Aorta (tissue), 5 donors: ENCODE data around the gene TRMT10A. TPM values are rescaled to one million over a fixed set of nuclear protein-coding genes. Genes with fewer than 3 reads are reported as not detected.

Experiments used
- ATAC-seq: fragments of 200-7000 bp; cut with Tn5 transposase; one replicate; pipeline ENCODE4 v1.9.1; 2022; ENCODE audit warnings: moderate library complexity; ENCODE audit not compliant: low FRiP score
- DNase-seq, 2 donors: peaks; one replicate each; pipeline ENCODE4 v3.0.0-alpha.2; 2020
- H3K27ac ChIP-seq, 2 donors: one replicate each; pipeline ENCODE4 v1.5.1; 2013; ENCODE audit warnings: low read length in 2 of 2, mild to moderate bottlenecking in 2 of 2, moderate library complexity in 2 of 2, control low read depth in 1 of 2, inconsistent platforms in 1 of 2, low read depth in 1 of 2
- H3K27me3 ChIP-seq, 2 donors: one replicate each; pipeline ENCODE4 v1.6.1; 2013; ENCODE audit warnings: control low read depth in 1 of 2, low read length in 1 of 2, mild to moderate bottlenecking in 1 of 2, moderate library complexity in 1 of 2; ENCODE audit not compliant: insufficient read depth in 2 of 2, control insufficient read depth in 1 of 2
- H3K36me3 ChIP-seq, 2 donors: one replicate each; pipeline ENCODE4 v1.6.1; 2013; ENCODE audit warnings: control low read depth in 1 of 2, low read length in 1 of 2, mild to moderate bottlenecking in 1 of 2; ENCODE audit not compliant: insufficient read depth in 2 of 2, control insufficient read depth in 1 of 2
- H3K4me1 ChIP-seq, 2 donors: one replicate each; pipeline ENCODE4 v1.6.1; 2013; ENCODE audit warnings: low read length in 2 of 2, control low read depth in 1 of 2, mild to moderate bottlenecking in 1 of 2, moderate library complexity in 1 of 2; ENCODE audit not compliant: insufficient read depth in 2 of 2, control insufficient read depth in 1 of 2
- H3K4me3 ChIP-seq, 2 donors: one replicate each; pipeline ENCODE4 v1.5.1; 2013; ENCODE audit warnings: low read length in 2 of 2, control low read depth in 1 of 2, mild to moderate bottlenecking in 1 of 2
- H3K9me3 ChIP-seq: one replicate; pipeline ENCODE4 v1.6.1; 2013; ENCODE audit warnings: mild to moderate bottlenecking, low read length; ENCODE audit not compliant: control insufficient read depth
- WGBS, 2 donors: extraction: QIAGEN DNeasy Blood & Tissue Kit; methylation state at CpG; one replicate each; pipeline ENCODE4 v1.1.7; 2013; 5-methylcytosine and 5-hydroxymethylcytosine counted together
- intact Hi-C, 2 donors: fragments of 100-400 bp; cut with DNase I; formaldehyde crosslinking; loops; one replicate each; pipeline versions ENCODE4 v1.14.2 to v1.15.0; 2022
- polyA plus RNA-seq, 2 donors: library from polyadenylated mRNA; stranded (reverse); fragments of 200-250 nt; gene quantifications; one replicate each; pipeline ENCODE4 v1.2.3, GENCODE V29; 2013
- total RNA-seq, 2 donors: library from RNA; stranded (reverse); fragmentation: NEBNext Ultra II Directional; extraction: Animal tissue kit (Norgen Biotek cat#: 25700); gene quantifications; one replicate each; pipeline ENCODE4 v1.2.1, GENCODE V29; 2021
- donor health status: healthy with polysubstance abuse.
- donor health status: Bipolar disorder and iron deficiency.
- donor health status: DM: no; HTN: no; CAD: no.
- donor health status: DM: no; HTN: no; CAD: no.
- donor health status: DM: yes; HTN: yes; CAD: no.

Gene TRMT10A
- total and polyA plus RNA-seq, 4 donors, result 1.1 to 4.6 (median 3.5) TPM

GRCh38 chr4:99591757-99592156 lies 27.9 kb upstream of the TRMT10A start:
- H3K4me1 ChIP-seq, result no peaks in the 10 kb centered on the region
- DNase-seq (no peak), ATAC-seq (no peak)
- no peak overlapping the region for H3K4me3 ChIP-seq
- H3K27me3 ChIP-seq, result no peaks in the 10 kb centered on the region
- WGBS, 2 donors, result 84 to 85% methylated on average over 3 of the region's 3 CpGs
- intact Hi-C loops, result no loop called here
- H3K9me3 ChIP-seq, result no peaks in the 10 kb centered on the region
- H3K36me3 ChIP-seq, result no peaks in the 10 kb centered on the region
- H3K27ac ChIP-seq, result no peak overlapping the region

- Histone ChIP-seq H3K36me3 (no peaks in the 10 kb centered on the region), H3K4me3 (no peak overlapping the region), H3K9me3 (no peaks in the 10 kb centered on the region), H3K27me3 (no peaks in the 10 kb centered on the region), H3K27ac (peak overlapping the region in 1 of 2 donors; percentile 28), H3K4me1 (no peaks in the 10 kb centered on the region)
- intact Hi-C loops, result no loop called here
- DNase-seq (no peak), ATAC-seq (no peak)
- WGBS, 2 donors, result 3 to 5% methylated on average over 1 of the region's 1 CpG
Measured at GRCh38 chr4:99587803-99588202, 24.0 kb upstream of the TRMT10A start.

- peak overlapping the region in 1 of 2 donors; percentile 28 for H3K27ac ChIP-seq
- intact Hi-C loops, result no loop called here
- no peaks in the 10 kb centered on the region for H3K9me3 ChIP-seq
Measured at GRCh38 chr4:99587309-99587708, 23.5 kb upstream of the TRMT10A start.

GRCh38 chr4:99586797-99587196 lies 23.0 kb upstream of the TRMT10A start:
- Histone ChIP-seq H3K4me1 (no peaks in the 10 kb centered on the region), H3K36me3 (no peaks in the 10 kb centered on the region), H3K27ac (peak overlapping the region in 1 of 2 donors; percentile 28), H3K4me3 (no peak overlapping the region), H3K9me3 (no peaks in the 10 kb centered on the region), H3K27me3 (no peaks in the 10 kb centered on the region)
- 63% methylated on average over 1 of the region's 1 CpG for WGBS, 2 donors
- ATAC-seq (no peak), DNase-seq (no peak)
- intact Hi-C loops, result no loop called here

More at GRCh38 chr4:99587309-99587708, 23.5 kb upstream of the TRMT10A start:
- no peaks in the 10 kb centered on the region for H3K4me1 ChIP-seq
- DNase-seq (no peak), ATAC-seq (no peak)
- no peak overlapping the region for H3K4me3 ChIP-seq
- H3K27me3 ChIP-seq, result no peaks in the 10 kb centered on the region
- no peaks in the 10 kb centered on the region for H3K36me3 ChIP-seq

- H3K9me3 ChIP-seq, result no peaks in the 10 kb centered on the region
- H3K4me1 ChIP-seq, result no peaks in the 10 kb centered on the region
- DNase-seq (no peak), ATAC-seq (no peak)
- H3K36me3 ChIP-seq, result no peaks in the 10 kb centered on the region
- no peaks in the 10 kb centered on the region for H3K27me3 ChIP-seq
- H3K4me3 ChIP-seq, result no peak overlapping the region
- 65 to 79% methylated on average over 2 of the region's 2 CpGs for WGBS, 2 donors
- no peak overlapping the region for H3K27ac ChIP-seq
- intact Hi-C loops, result no loop called here
Measured at GRCh38 chr4:99586322-99586721, 22.5 kb upstream of the TRMT10A start.

- ATAC-seq, result no peak
- Histone ChIP-seq H3K4me3 (no peak overlapping the region), H3K36me3 (no peaks in the 10 kb centered on the region), H3K4me1 (no peaks in the 10 kb centered on the region), H3K9me3 (no peaks in the 10 kb centered on the region), H3K27me3 (no peaks in the 10 kb centered on the region), H3K27ac (no peak overlapping the region)
- no peak for DNase-seq
- intact Hi-C loops, result no loop called here
- WGBS, 2 donors, result 98 to 99% methylated on average over 1 of the region's 1 CpG
Measured at GRCh38 chr4:99585516-99585915, 21.7 kb upstream of the TRMT10A start.

- H3K27me3 ChIP-seq, result no peaks in the 10 kb centered on the region
- no peaks in the 10 kb centered on the region for H3K4me1 ChIP-seq
- 93 to 98% methylated on average over 2 of the region's 2 CpGs for WGBS, 2 donors
- H3K9me3 ChIP-seq, result no peaks in the 10 kb centered on the region
- intact Hi-C loops, result no loop called here
- no peak overlapping the region for H3K4me3 ChIP-seq
- H3K27ac ChIP-seq, result no peak overlapping the region
- DNase-seq, result no peak
- H3K36me3 ChIP-seq, result no peaks in the 10 kb centered on the region
- ATAC-seq, result no peak
Measured at GRCh38 chr4:99578714-99579113, 14.9 kb upstream of the TRMT10A start.

- WGBS, 2 donors, result 28 to 31% methylated on average over 3 of the region's 3 CpGs
- H3K27ac ChIP-seq, result peak within 1 kb of the TSS in 1 of 2 donors; percentile 82
- ATAC-seq (no peak), DNase-seq (no peak)
- H3K27me3 ChIP-seq, result no peaks in the 10 kb centered on the region
- H3K9me3 ChIP-seq, result no peaks in the 10 kb centered on the region
- H3K36me3 ChIP-seq, result no peaks in the 10 kb centered on the region
- peak within 1 kb of the TSS; percentile 14 to 48 for H3K4me3 ChIP-seq
- peaks cover 0 to 2% of the 10 kb centered on the region in 2 donors for H3K4me1 ChIP-seq
- intact Hi-C loops, result no loop called here
Measured at GRCh38 chr4:99574530-99575324, 10.9 kb upstream of the TRMT10A start, which contains the start of gene MTTP. Gene MTTP (plus strand): TSS chr4:99574824. CDS start chr4:99574910, 86 bp downstream.

GRCh38 chr4:99573735-99574368 lies 10.0 kb upstream of the TRMT10A start:
- Histone ChIP-seq H3K36me3 (no peaks in the 10 kb centered on the region), H3K4me1 (peaks cover 0 to 2% of the 10 kb centered on the region in 2 donors), H3K27me3 (no peaks in the 10 kb centered on the region), H3K4me3 (no peak overlapping the region), H3K9me3 (no peaks in the 10 kb centered on the region), H3K27ac (no peak overlapping the region)
- WGBS, 2 donors, result 91 to 96% methylated on average over 1 of the region's 1 CpG
- ATAC-seq (no peak), DNase-seq (no peak)
- intact Hi-C loops, result no loop called here
